HepG2 (cell line): ENCODE measurements around the gene RPH3AL. TPM values are rescaled to one million over a fixed set of nuclear protein-coding genes. Genes with fewer than 3 reads are reported as not detected.

ENCODE experiments used
- ATAC-seq: fragments of 200-7000 bp; cut with Tn5 transposase; 3 replicates; pipeline ENCODE4 v1.9.1; 2020; ENCODE audit warnings: mild to moderate bottlenecking, moderate library complexity
- BruUV-seq: library from RNA; stranded (reverse); fragments of 400-500 nt; replicated peaks from 2 replicates; lab custom pipeline; 2021; lab: Mats Ljungman, UMichigan
- CTCF ChIA-PET: fragments of 300-600 bp; formaldehyde crosslinking; extraction: SDS; loops from one replicate; lab custom pipeline; 2021; ENCODE audit warnings: low total read pairs, inconsistent platforms, low intra/inter-chr PET ratio; lab: Yijun Ruan, JAX
- POLR2A ChIA-PET: fragments of 350-600 bp; sonication (Branson Sonifier 250); formaldehyde crosslinking; loops from one replicate; lab custom pipeline; 2020; ENCODE audit warnings: antibody characterized with exemption, inconsistent platforms; lab: Yijun Ruan, JAX
- DNase-seq: peaks from one replicate; pipeline ENCODE4 v3.0.0-alpha.2; 2015; ENCODE audit warnings: low spot score
- FAIRE-seq: peaks from 3 replicates; lab custom pipeline; 2011; peaks lifted over from hg19 to GRCh38; lab: Jason Lieb, UNC
- H2AFZ ChIP-seq: one replicate; pipeline ENCODE4 v1.6.1; 2011; ENCODE audit warnings: low read length, inconsistent platforms
- H3K27ac ChIP-seq: fragments of 300-600 bp; 3 replicates; pipeline ENCODE4 v1.8.0; 2011; ENCODE audit warnings: mixed run types, mild to moderate bottlenecking, mixed read lengths, low read length, inconsistent platforms; ENCODE audit not compliant: insufficient read depth; ENCODE audit errors: extremely low read length
- H3K27me3 ChIP-seq, 2 experiments: fragments of 200-600 bp in 1 of 2; 2 replicates in 1 of 2; 3 replicates in 1 of 2; pipeline versions ENCODE4 v1.6.0 to v1.8.0; 2011; ENCODE audit warnings: low read length in 2 of 2, mild to moderate bottlenecking in 2 of 2, moderate library complexity in 2 of 2, inconsistent platforms in 1 of 2; ENCODE audit not compliant: insufficient read depth in 2 of 2, control insufficient read depth in 1 of 2
- H3K36me3 ChIP-seq, 2 experiments: fragments of 200-600 bp in 1 of 2; replicated peaks in 1 of 2; 2 replicates in 1 of 2; 3 replicates in 1 of 2; pipeline versions ENCODE4 v1.5.1 to v1.8.0; 2011; ENCODE audit warnings: low read length in 2 of 2, inconsistent platforms in 1 of 2; ENCODE audit not compliant: insufficient read depth in 2 of 2, control insufficient read depth in 1 of 2
- H3K4me1 ChIP-seq: 2 replicates; pipeline ENCODE4 v1.5.1; 2012; ENCODE audit warnings: low read length, inconsistent platforms; ENCODE audit not compliant: insufficient read depth
- H3K4me2 ChIP-seq: 2 replicates; pipeline ENCODE4 v1.6.0; 2011; ENCODE audit warnings: low read depth, low read length, inconsistent platforms
- H3K4me3 ChIP-seq, 3 experiments: fragments of 200-600 bp in 1 of 3; sonication (generic), shearing (Covaris generic) in 1 of 3; replicated peaks in 1 of 3; 2 replicates each; pipeline ENCODE4 v1.5.1; 2011 to 2016; ENCODE audit warnings: low read length in 3 of 3, inconsistent platforms in 2 of 3, low read depth in 2 of 3, mild to moderate bottlenecking in 2 of 3, control low read depth in 1 of 3, mixed read lengths in 1 of 3; ENCODE audit not compliant: insufficient read depth in 1 of 3
- H3K79me2 ChIP-seq: one replicate; pipeline ENCODE4 v1.6.1; 2011; ENCODE audit warnings: low read length, inconsistent platforms; ENCODE audit not compliant: insufficient read depth
- H3K9ac ChIP-seq: 2 replicates; pipeline ENCODE4 v1.6.0; 2011; ENCODE audit warnings: mild to moderate bottlenecking, low read depth, low read length, inconsistent platforms; ENCODE audit not compliant: insufficient read depth
- H3K9me3 ChIP-seq: 2 replicates; pipeline ENCODE4 v1.5.1; 2012; ENCODE audit warnings: mild to moderate bottlenecking, low read length
- H4K20me1 ChIP-seq: 2 replicates; pipeline ENCODE4 v1.6.0; 2011; ENCODE audit warnings: inconsistent platforms, mild to moderate bottlenecking, low read length, moderate library complexity; ENCODE audit not compliant: insufficient read depth
- AKAP8 ChIP-seq: sonication (generic); formaldehyde crosslinking; IDR thresholded peaks from 2 replicates; pipeline ENCODE4 v1.5.1; 2020; ENCODE audit warnings: mild to moderate bottlenecking, missing genetic modification reagents
- CREM ChIP-seq, 2 experiments: sonication (generic) in 1 of 2; formaldehyde crosslinking in 1 of 2; IDR thresholded peaks; 2 replicates each; pipeline versions ENCODE4 v1.4.0 to v1.6.1; 2016 to 2020; ENCODE audit warnings: antibody characterized with exemption in 1 of 2, mild to moderate bottlenecking in 1 of 2, missing genetic modification reagents in 1 of 2
- GATAD1 ChIP-seq: IDR thresholded peaks from 2 replicates; pipeline ENCODE4 v1.6.1; 2016; ENCODE audit warnings: missing genetic modification reagents, missing compliant biosample characterization
- KDM2A ChIP-seq: sonication (generic); formaldehyde crosslinking; IDR thresholded peaks from 2 replicates; pipeline ENCODE4 v1.4.0; 2020; ENCODE audit warnings: low read depth, missing genetic modification reagents, borderline replicate concordance
- KMT2A ChIP-seq: sonication (generic); formaldehyde crosslinking; IDR thresholded peaks from 2 replicates; pipeline ENCODE4 v1.4.0; 2020; ENCODE audit warnings: missing genetic modification reagents
- MXD4 ChIP-seq: IDR thresholded peaks from 2 replicates; pipeline ENCODE4 v1.6.1; 2016; ENCODE audit warnings: mild to moderate bottlenecking, missing biosample characterization, missing genetic modification reagents
- PCBP1 ChIP-seq: fragments of 200-400 bp; formaldehyde crosslinking; IDR thresholded peaks from 2 replicates; pipeline ENCODE4 v1.6.1; 2017; ENCODE audit warnings: mild to moderate bottlenecking, low read depth, low read length, borderline replicate concordance
- POLR2AphosphoS5 ChIP-seq: IDR thresholded peaks from 2 replicates; pipeline ENCODE4 v1.6.1; 2012; ENCODE audit warnings: low read depth, low read length
- PTBP1 ChIP-seq: fragments of 200-400 bp; formaldehyde crosslinking; IDR thresholded peaks from 2 replicates; pipeline ENCODE4 v1.6.1; 2018; ENCODE audit warnings: low read length, low read depth; ENCODE audit not compliant: poor library complexity, severe bottlenecking
- RFXAP ChIP-seq: sonication (generic); formaldehyde crosslinking; IDR thresholded peaks from 2 replicates; pipeline ENCODE4 v1.4.0; 2020; ENCODE audit warnings: missing genetic modification reagents, borderline replicate concordance
- SP1 ChIP-seq, 2 experiments: fragments of 450-650 bp in 1 of 2; sonication (generic) in 1 of 2; formaldehyde crosslinking in 1 of 2; IDR thresholded peaks; 2 replicates each; pipeline versions ENCODE4 v1.4.0 to v1.6.1; 2016 to 2020; ENCODE audit warnings: missing genetic modification reagents in 1 of 2
- TBP ChIP-seq: sonication (generic); formaldehyde crosslinking; IDR thresholded peaks from 2 replicates; pipeline ENCODE4 v1.5.0; 2020; ENCODE audit warnings: missing genetic modification reagents
- TCF12 ChIP-seq, 2 experiments: fragments of 450-650 bp in 1 of 2; sonication (generic) in 1 of 2; formaldehyde crosslinking in 1 of 2; IDR thresholded peaks; 2 replicates each; pipeline versions ENCODE4 v1.6.1 to v1.8.0; 2017 to 2022; ENCODE audit warnings: antibody characterized with exemption in 1 of 2, mild to moderate bottlenecking in 1 of 2, missing genetic modification reagents in 1 of 2, moderate library complexity in 1 of 2
- ZFY ChIP-seq: sonication (generic); formaldehyde crosslinking; IDR thresholded peaks from 2 replicates; pipeline ENCODE4 v1.4.0; 2020; ENCODE audit warnings: missing genetic modification reagents
- ZNF282 ChIP-seq: fragments of 450-650 bp; IDR thresholded peaks from 2 replicates; pipeline ENCODE4 v1.6.1; 2018; ENCODE audit not compliant: partially characterized antibody
- ZNF30 ChIP-seq: sonication (generic); formaldehyde crosslinking; IDR thresholded peaks from 2 replicates; pipeline ENCODE4 v1.5.0; 2020; ENCODE audit warnings: mild to moderate bottlenecking, missing genetic modification reagents
- ZNF44 ChIP-seq: sonication (generic); formaldehyde crosslinking; IDR thresholded peaks from 2 replicates; pipeline ENCODE4 v1.5.1; 2020; ENCODE audit warnings: mild to moderate bottlenecking, missing genetic modification reagents
- ZNF713 ChIP-seq: sonication (generic); formaldehyde crosslinking; IDR thresholded peaks from 2 replicates; pipeline ENCODE4 v1.4.0; 2020; ENCODE audit warnings: mild to moderate bottlenecking, missing genetic modification reagents
- WGBS: methylation state at CpG from one replicate; pipeline ENCODE4 v1.1.6; 2017; ENCODE audit warnings: low lambda C conversion rate; 5-methylcytosine and 5-hydroxymethylcytosine counted together
- in situ Hi-C: cut with HindIII; loops from 2 replicates; pipeline ENCODE4 v1.10.0; 2017; ENCODE audit warnings: low pct_unique_long_range_greater_than_20kb; ENCODE audit not compliant: extremely low pct_ligation_motif_present
- intact Hi-C: fragments of 100-400 bp; cut with micrococcal nuclease; formaldehyde crosslinking; loops from one replicate; pipeline ENCODE4 v1.10.0; 2022; ENCODE audit not compliant: unreplicated experiment
- polyA plus RNA-seq, 8 experiments: library from polyadenylated mRNA; depleted of rRNA in 3 of 8; stranded (reverse) in 7 of 8; unstranded in 1 of 8; fragments of >200 nt; fragmentation: Illumina TruSeq in 4 of 8; extraction: Trizol in 4 of 8; gene quantifications; 2 replicates each; pipeline versions ENCODE4 v1.2.1 to v1.2.3, GENCODE V29; 2011 to 2016; ENCODE audit warnings: low read depth in 4 of 8, missing spikeins in 1 of 8, mixed read lengths in 1 of 8; ENCODE audit not compliant: insufficient read depth in 1 of 8
- total RNA-seq, 5 experiments: library from RNA; depleted of rRNA; stranded (reverse); fragments of >200 nt; fragmentation: Illumina TruSeq; extraction: Trizol; gene quantifications; 2 replicates each; pipeline ENCODE4 v1.2.3, GENCODE V29; 2016; ENCODE audit warnings: low read depth in 1 of 5
- TF ChIP-seq, protein P1 (sequence below): IDR thresholded peaks from 2 replicates; pipeline ENCODE4 v1.6.1; 2016
- TF ChIP-seq, protein P2 (sequence below): IDR thresholded peaks from 2 replicates; pipeline ENCODE4 v1.6.1; 2016
- TF ChIP-seq, protein P3 (sequence below): sonication (generic); formaldehyde crosslinking; IDR thresholded peaks from 2 replicates; pipeline ENCODE4 v1.5.1; 2020; ENCODE audit warnings: missing genetic modification reagents, mild to moderate bottlenecking, borderline replicate concordance

RPH3AL gene
- total and polyA plus RNA-seq, 2 of the 13 experiments (the other 11 are each of a cell fraction or from before 2014, with no cell fraction given): 7.8 to 16.4 TPM

DNA sequence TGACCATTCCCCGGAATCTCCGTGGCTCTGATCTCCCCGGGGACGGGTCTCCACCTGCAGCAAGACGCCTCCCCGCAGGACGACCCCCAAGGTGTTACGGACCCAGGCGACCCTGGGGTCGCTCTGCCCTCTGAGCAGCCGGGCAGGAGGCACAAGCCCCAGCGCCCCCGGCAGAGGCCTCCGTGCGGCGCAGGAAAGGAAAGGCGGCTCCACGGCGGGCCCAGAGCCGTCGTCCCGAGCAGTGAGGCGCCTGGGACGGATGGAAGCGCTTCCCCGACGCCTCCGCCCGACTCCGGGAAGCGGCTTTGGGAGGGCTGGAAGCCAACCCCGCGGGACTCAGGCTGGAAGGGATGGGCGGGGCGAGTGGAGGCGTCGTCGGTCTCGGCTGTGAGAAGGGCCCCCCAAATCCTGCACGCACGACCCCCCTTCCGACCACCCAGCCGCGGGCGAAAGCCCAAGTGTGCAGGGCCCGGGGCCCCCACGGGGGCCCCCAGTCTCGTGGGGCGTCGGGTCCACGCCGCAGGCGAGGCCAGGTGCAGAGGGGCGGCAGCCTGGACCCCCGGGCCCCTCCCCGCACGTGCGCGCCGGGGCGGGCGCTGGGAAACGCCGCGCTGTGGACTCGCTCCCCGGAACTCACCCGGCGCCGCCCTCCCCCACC, 32.7 kb upstream of the RPH3AL start:
- CTCF ChIA-PET: interaction anchor here (1.7 to 2.6 kb wide), 2 partner anchors 76 to 221 kb away, joined by 5 to 15 read pairs; no protein-coding TSS in a partner anchor
- no peaks in the 10 kb centered on the region for H3K9me3 ChIP-seq
- H2AFZ ChIP-seq: no peak overlapping the region
- no TSS peak for BruUV-seq
- intact Hi-C loops (no loop called here), in situ Hi-C loops (no loop called here)
- H3K4me2 ChIP-seq: peak overlapping the region; percentile 86
- FAIRE-seq (no peak), DNase-seq (no peak), ATAC-seq (peak; percentile 49)
- peaks cover 53% of the 10 kb centered on the region for H3K4me1 ChIP-seq
- WGBS: under 1% methylated on average over 21 of the region's 70 CpGs
- H3K79me2 ChIP-seq: no peaks in the 10 kb centered on the region
- POLR2A ChIA-PET: interaction anchor here (1.0 to 1.1 kb wide), 2 partner anchors 33 to 35 kb away, joined by 3 to 4 read pairs; partner anchors contain the start of gene RPH3AL
- no peaks in the 10 kb centered on the region for H3K36me3 ChIP-seq
- peak overlapping the region; percentile 56 for H3K27ac ChIP-seq
- no peaks in the 10 kb centered on the region for H4K20me1 ChIP-seq
- H3K27me3 ChIP-seq: 0 out of 5 replicates have a peak, but pooled peaks cover 0 to 1% of the 10 kb centered on the region in 2 experiments
- H3K9ac ChIP-seq: peak overlapping the region; percentile 69
- peak overlapping the region; percentile 40 to 70 (median 57); a peak in 5 of 6 replicates for H3K4me3 ChIP-seq
- TF ChIP-seq ZNF44 (0 out of 2 replicates have a peak, but pooled peaks have one; percentile 35), SP1 (IDR thresholded peaks at IDR 0.05) (no peak), SP1 (CRISPR knock-in tag; IDR thresholded peaks at IDR 0.05) (no peak), ZNF30 (CRISPR knock-in tag) (no peak), POLR2AphosphoS5 (no peak), RFXAP (CRISPR knock-in tag) (0 out of 2 replicates have a peak, but pooled peaks have one; percentile 30), ZNF282 (no peak), PTBP1 (no peak), GATAD1 (0 out of 2 replicates have a peak, but pooled peaks have one; percentile 22), CREM (IDR thresholded peaks at IDR 0.05) (no peak), CREM (CRISPR knock-in tag; IDR thresholded peaks at IDR 0.05) (0 out of 2 replicates have a peak, but pooled peaks have one; percentile 11), MXD4 (no peak), TBP (no peak), TCF12 (IDR thresholded peaks at IDR 0.05) (no peak), TCF12 (CRISPR knock-in tag; IDR thresholded peaks at IDR 0.05) (0 out of 2 replicates have a peak, but pooled peaks have one; percentile 27), ZFY (CRISPR knock-in tag) (peak; percentile 58), PCBP1 (no peak), AKAP8 (0 out of 2 replicates have a peak, but pooled peaks have one; percentile 26), ZNF713 (CRISPR knock-in tag) (no peak), KMT2A (CRISPR knock-in tag) (0 out of 2 replicates have a peak, but pooled peaks have one; percentile 31), KDM2A (peak; percentile 46; the same call in 1 of the 2 replicates)
- TF ChIP-seq, protein P1, sequence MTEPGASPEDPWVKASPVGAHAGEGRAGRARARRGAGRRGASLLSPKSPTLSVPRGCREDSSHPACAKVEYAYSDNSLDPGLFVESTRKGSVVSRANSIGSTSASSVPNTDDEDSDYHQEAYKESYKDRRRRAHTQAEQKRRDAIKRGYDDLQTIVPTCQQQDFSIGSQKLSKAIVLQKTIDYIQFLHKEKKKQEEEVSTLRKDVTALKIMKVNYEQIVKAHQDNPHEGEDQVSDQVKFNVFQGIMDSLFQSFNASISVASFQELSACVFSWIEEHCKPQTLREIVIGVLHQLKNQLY (CRISPR knock-in tag): no peak
- TF ChIP-seq, protein P2, sequence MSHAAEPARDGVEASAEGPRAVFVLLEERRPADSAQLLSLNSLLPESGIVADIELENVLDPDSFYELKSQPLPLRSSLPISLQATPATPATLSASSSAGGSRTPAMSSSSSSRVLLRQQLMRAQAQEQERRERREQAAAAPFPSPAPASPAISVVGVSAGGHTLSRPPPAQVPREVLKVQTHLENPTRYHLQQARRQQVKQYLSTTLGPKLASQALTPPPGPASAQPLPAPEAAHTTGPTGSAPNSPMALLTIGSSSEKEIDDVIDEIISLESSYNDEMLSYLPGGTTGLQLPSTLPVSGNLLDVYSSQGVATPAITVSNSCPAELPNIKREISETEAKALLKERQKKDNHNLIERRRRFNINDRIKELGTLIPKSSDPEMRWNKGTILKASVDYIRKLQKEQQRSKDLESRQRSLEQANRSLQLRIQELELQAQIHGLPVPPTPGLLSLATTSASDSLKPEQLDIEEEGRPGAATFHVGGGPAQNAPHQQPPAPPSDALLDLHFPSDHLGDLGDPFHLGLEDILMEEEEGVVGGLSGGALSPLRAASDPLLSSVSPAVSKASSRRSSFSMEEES (CRISPR knock-in tag): no peak
- TF ChIP-seq, protein P3, sequence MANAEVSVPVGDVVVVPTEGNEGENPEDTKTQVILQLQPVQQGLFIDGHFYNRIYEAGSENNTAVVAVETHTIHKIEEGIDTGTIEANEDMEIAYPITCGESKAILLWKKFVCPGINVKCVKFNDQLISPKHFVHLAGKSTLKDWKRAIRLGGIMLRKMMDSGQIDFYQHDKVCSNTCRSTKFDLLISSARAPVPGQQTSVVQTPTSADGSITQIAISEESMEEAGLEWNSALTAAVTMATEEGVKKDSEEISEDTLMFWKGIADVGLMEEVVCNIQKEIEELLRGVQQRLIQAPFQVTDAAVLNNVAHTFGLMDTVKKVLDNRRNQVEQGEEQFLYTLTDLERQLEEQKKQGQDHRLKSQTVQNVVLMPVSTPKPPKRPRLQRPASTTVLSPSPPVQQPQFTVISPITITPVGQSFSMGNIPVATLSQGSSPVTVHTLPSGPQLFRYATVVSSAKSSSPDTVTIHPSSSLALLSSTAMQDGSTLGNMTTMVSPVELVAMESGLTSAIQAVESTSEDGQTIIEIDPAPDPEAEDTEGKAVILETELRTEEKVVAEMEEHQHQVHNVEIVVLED (CRISPR knock-in tag): peak; percentile 6; the same call in 1 of the 2 replicates
